HepG2 (cell line): ENCODE results near the gene TTC16.

ENCODE experiments used
- CBX2 ChIP-seq, 2 experiments: fragments of 200-600 bp in 1 of 2; sonication (generic); formaldehyde crosslinking in 1 of 2; IDR thresholded peaks; 2 replicates each; pipeline versions ENCODE4 v1.7.0 to v1.8.1; 2018 to 2022; ENCODE audit warnings: low read depth in 2 of 2, low read length in 1 of 2, mild to moderate bottlenecking in 1 of 2, missing genetic modification reagents in 1 of 2
- MYC ChIP-seq: sonication (generic); formaldehyde crosslinking; IDR thresholded peaks from 2 replicates; pipeline ENCODE4 v1.9.0; 2021; ENCODE audit warnings: missing genetic modification reagents, borderline replicate concordance
- POLR2A ChIP-seq, 2 experiments: IDR thresholded peaks; 2 replicates each; pipeline ENCODE4 v1.6.1; 2011; ENCODE audit warnings: low read depth in 2 of 2, low read length in 2 of 2, mild to moderate bottlenecking in 1 of 2, moderate library complexity in 1 of 2; ENCODE audit not compliant: insufficient read depth in 1 of 2
- SATB2 ChIP-seq: sonication (generic); formaldehyde crosslinking; IDR thresholded peaks from 2 replicates; pipeline ENCODE4 v1.5.0; 2020; ENCODE audit warnings: missing genetic modification reagents
- STAT5B ChIP-seq: sonication (generic); formaldehyde crosslinking; IDR thresholded peaks from 2 replicates; pipeline ENCODE4 v1.4.0; 2020; ENCODE audit warnings: missing genetic modification reagents
- TBX2 ChIP-seq: sonication (generic); formaldehyde crosslinking; IDR thresholded peaks from 2 replicates; pipeline ENCODE4 v1.5.0; 2020; ENCODE audit warnings: missing genetic modification reagents, mild to moderate bottlenecking, borderline replicate concordance
- ZBTB7A ChIP-seq: sonication (generic); formaldehyde crosslinking; IDR thresholded peaks from 2 replicates; pipeline ENCODE4 v1.8.0; 2022; ENCODE audit warnings: mild to moderate bottlenecking, missing genetic modification reagents
- ZFX ChIP-seq: sonication (generic); formaldehyde crosslinking; IDR thresholded peaks from 2 replicates; pipeline ENCODE4 v1.4.0; 2020; ENCODE audit warnings: mild to moderate bottlenecking, low read depth, missing genetic modification reagents, moderate library complexity
- ZSCAN20 ChIP-seq: sonication (generic); formaldehyde crosslinking; IDR thresholded peaks from 2 replicates; pipeline ENCODE4 v1.4.0; 2020; ENCODE audit warnings: missing genetic modification reagents, mild to moderate bottlenecking, borderline replicate concordance
- TF ChIP-seq, protein P1 (sequence below), 2 experiments: sonication (generic) in 1 of 2; formaldehyde crosslinking in 1 of 2; IDR thresholded peaks; 2 replicates each; pipeline versions ENCODE4 v1.4.0 to v1.6.1; 2016 to 2020; ENCODE audit warnings: borderline replicate concordance in 1 of 2, low read depth in 1 of 2, mild to moderate bottlenecking in 1 of 2, missing genetic modification reagents in 1 of 2
- TF ChIP-seq, protein P2 (sequence below): sonication (generic); formaldehyde crosslinking; IDR thresholded peaks from 2 replicates; pipeline ENCODE4 v1.5.0; 2020; ENCODE audit warnings: mild to moderate bottlenecking, missing genetic modification reagents, moderate library complexity
- TF ChIP-seq, protein P3 (sequence below): sonication (generic); formaldehyde crosslinking; IDR thresholded peaks from 2 replicates; pipeline ENCODE4 v1.4.0; 2020; ENCODE audit warnings: missing genetic modification reagents
- TF ChIP-seq, protein P4 (sequence below): sonication (generic); formaldehyde crosslinking; IDR thresholded peaks from 2 replicates; pipeline ENCODE4 v1.5.0; 2020; ENCODE audit warnings: missing genetic modification reagents, mild to moderate bottlenecking, borderline replicate concordance
- TF ChIP-seq, protein P5 (sequence below): IDR thresholded peaks from 2 replicates; pipeline ENCODE4 v1.6.1; 2012; ENCODE audit warnings: inconsistent platforms

DNA sequence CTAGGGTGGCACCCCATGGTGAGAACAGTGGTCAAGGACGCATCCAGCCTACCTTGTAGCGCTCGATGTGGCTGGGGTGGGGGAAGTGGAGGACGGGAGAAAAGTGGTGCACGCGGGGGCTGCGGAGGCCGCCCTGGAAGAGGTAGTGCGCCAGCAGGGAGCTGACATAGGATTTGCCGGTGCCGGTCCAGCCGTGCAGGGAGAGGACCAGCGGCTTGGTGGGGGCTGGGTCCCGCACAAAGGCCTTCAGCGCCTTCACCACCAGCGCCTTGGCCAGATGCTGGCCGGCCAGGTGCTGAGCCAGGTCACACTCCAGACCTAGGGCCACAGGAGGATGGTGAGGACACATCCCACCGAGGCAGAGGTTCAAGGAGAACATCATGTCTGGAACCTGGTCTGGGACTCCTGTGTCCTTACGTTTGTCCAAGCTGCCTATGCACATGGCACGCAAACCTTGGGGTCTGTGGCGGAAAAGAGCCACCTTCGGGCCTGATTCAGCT, 18.4 kb downstream of the TTC16 start:
- TF ChIP-seq, protein P1, sequence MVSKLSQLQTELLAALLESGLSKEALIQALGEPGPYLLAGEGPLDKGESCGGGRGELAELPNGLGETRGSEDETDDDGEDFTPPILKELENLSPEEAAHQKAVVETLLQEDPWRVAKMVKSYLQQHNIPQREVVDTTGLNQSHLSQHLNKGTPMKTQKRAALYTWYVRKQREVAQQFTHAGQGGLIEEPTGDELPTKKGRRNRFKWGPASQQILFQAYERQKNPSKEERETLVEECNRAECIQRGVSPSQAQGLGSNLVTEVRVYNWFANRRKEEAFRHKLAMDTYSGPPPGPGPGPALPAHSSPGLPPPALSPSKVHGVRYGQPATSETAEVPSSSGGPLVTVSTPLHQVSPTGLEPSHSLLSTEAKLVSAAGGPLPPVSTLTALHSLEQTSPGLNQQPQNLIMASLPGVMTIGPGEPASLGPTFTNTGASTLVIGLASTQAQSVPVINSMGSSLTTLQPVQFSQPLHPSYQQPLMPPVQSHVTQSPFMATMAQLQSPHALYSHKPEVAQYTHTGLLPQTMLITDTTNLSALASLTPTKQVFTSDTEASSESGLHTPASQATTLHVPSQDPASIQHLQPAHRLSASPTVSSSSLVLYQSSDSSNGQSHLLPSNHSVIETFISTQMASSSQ (IDR thresholded peaks at IDR 0.05; ENCODE audit: low read depth): no peak
- TF ChIP-seq, protein P1 (CRISPR knock-in tag; IDR thresholded peaks at IDR 0.05; ENCODE audit: borderline replicate concordance): no peak
- no peak; a peak in 1 of 4 replicates for TF ChIP-seq POLR2A (IDR thresholded peaks at IDR 0.05; ENCODE audit: insufficient read depth in 1 of 2, low read depth in 2 of 2, low read length in 2 of 2)
- TF ChIP-seq ZSCAN20 (CRISPR knock-in tag): no peak
- TF ChIP-seq MYC (CRISPR knock-in tag): 0 out of 2 replicates have a peak, but pooled peaks have one; percentile 4
- TF ChIP-seq TBX2: no peak; the same call in 1 of the 2 replicates
- TF ChIP-seq, protein P2, sequence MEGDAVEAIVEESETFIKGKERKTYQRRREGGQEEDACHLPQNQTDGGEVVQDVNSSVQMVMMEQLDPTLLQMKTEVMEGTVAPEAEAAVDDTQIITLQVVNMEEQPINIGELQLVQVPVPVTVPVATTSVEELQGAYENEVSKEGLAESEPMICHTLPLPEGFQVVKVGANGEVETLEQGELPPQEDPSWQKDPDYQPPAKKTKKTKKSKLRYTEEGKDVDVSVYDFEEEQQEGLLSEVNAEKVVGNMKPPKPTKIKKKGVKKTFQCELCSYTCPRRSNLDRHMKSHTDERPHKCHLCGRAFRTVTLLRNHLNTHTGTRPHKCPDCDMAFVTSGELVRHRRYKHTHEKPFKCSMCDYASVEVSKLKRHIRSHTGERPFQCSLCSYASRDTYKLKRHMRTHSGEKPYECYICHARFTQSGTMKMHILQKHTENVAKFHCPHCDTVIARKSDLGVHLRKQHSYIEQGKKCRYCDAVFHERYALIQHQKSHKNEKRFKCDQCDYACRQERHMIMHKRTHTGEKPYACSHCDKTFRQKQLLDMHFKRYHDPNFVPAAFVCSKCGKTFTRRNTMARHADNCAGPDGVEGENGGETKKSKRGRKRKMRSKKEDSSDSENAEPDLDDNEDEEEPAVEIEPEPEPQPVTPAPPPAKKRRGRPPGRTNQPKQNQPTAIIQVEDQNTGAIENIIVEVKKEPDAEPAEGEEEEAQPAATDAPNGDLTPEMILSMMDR (CRISPR knock-in tag): no peak
- TF ChIP-seq, protein P3, sequence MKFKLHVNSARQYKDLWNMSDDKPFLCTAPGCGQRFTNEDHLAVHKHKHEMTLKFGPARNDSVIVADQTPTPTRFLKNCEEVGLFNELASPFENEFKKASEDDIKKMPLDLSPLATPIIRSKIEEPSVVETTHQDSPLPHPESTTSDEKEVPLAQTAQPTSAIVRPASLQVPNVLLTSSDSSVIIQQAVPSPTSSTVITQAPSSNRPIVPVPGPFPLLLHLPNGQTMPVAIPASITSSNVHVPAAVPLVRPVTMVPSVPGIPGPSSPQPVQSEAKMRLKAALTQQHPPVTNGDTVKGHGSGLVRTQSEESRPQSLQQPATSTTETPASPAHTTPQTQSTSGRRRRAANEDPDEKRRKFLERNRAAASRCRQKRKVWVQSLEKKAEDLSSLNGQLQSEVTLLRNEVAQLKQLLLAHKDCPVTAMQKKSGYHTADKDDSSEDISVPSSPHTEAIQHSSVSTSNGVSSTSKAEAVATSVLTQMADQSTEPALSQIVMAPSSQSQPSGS (CRISPR knock-in tag): no peak
- TF ChIP-seq SATB2 (CRISPR knock-in tag): no peak
- no peak for TF ChIP-seq CBX2 (IDR thresholded peaks at IDR 0.05; ENCODE audit: low read depth, low read length)
- TF ChIP-seq CBX2 (CRISPR knock-in tag; IDR thresholded peaks at IDR 0.05; ENCODE audit: low read depth): no peak
- TF ChIP-seq STAT5B (CRISPR knock-in tag): no peak
- TF ChIP-seq, protein P4, sequence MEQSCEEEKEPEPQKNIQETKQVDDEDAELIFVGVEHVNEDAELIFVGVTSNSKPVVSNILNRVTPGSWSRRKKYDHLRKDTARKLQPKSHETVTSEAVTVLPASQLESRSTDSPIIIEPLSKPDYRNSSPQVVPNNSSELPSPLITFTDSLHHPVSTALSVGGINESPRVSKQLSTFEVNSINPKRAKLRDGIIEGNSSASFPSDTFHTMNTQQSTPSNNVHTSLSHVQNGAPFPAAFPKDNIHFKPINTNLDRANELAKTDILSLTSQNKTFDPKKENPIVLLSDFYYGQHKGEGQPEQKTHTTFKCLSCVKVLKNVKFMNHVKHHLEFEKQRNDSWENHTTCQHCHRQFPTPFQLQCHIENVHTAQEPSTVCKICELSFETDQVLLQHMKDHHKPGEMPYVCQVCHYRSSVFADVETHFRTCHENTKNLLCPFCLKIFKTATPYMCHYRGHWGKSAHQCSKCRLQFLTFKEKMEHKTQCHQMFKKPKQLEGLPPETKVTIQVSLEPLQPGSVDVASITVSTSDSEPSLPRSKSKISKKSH (CRISPR knock-in tag): no peak
- TF ChIP-seq ZFX (CRISPR knock-in tag): no peak
- TF ChIP-seq ZBTB7A (CRISPR knock-in tag): no peak
- TF ChIP-seq, protein P5, sequence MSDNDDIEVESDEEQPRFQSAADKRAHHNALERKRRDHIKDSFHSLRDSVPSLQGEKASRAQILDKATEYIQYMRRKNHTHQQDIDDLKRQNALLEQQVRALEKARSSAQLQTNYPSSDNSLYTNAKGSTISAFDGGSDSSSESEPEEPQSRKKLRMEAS: no peak
